Thoracic aorta (tissue), 2 donors: Measurements from ENCODE around the gene DUSP22. TPM values are rescaled to one million over a fixed set of nuclear protein-coding genes. Genes with fewer than 3 reads are reported as not detected.

Source experiments
- ATAC-seq: fragments of 150-250 bp; one replicate; pipeline ENCODE4 v1.8.0; 2017; ENCODE audit warnings: low read depth; ENCODE audit not compliant: insufficient number of reproducible peaks, low FRiP score
- DNase-seq: peaks from one replicate; pipeline ENCODE4 v3.0.0-alpha.2; 2020; ENCODE audit warnings: low spot score
- H3K27ac ChIP-seq, 2 donors: fragments of 200-600 bp; sonication (generic); 1 replicate in 1 of 2; 2 replicates in 1 of 2; pipeline ENCODE4 v1.5.1; 2016; ENCODE audit warnings: mild to moderate bottlenecking in 2 of 2, moderate library complexity in 2 of 2
- H3K27me3 ChIP-seq: fragments of 200-600 bp; sonication (generic); replicated peaks from 2 replicates; pipeline ENCODE4 v1.6.0; 2016; ENCODE audit warnings: mild to moderate bottlenecking; ENCODE audit not compliant: insufficient read depth
- H3K36me3 ChIP-seq: fragments of 200-600 bp; sonication (generic); one replicate; pipeline ENCODE4 v1.5.1; 2016
- H3K4me1 ChIP-seq, 2 donors: fragments of 200-600 bp; sonication (generic); 1 replicate in 1 of 2; 2 replicates in 1 of 2; pipeline versions ENCODE4 v1.5.1 to v1.6.0; 2016; ENCODE audit warnings: low read depth in 2 of 2, mild to moderate bottlenecking in 1 of 2; ENCODE audit not compliant: control insufficient read depth in 1 of 2
- H3K4me3 ChIP-seq: fragments of 200-600 bp; sonication (generic); 2 replicates; pipeline ENCODE4 v1.5.1; 2016; ENCODE audit warnings: mild to moderate bottlenecking
- H3K9me3 ChIP-seq: fragments of 200-600 bp; sonication (generic); 2 replicates; pipeline ENCODE4 v1.5.1; 2016
- total RNA-seq, 2 donors: library from RNA; depleted of rRNA; stranded (reverse); fragments of >200 nt; gene quantifications; one replicate each; pipeline versions ENCODE4 v1.1.0 to v1.2.3, GENCODE V29; 2016
- TF ChIP-seq, protein P1 (sequence below): fragments of 200-600 bp; sonication (generic); IDR thresholded peaks from one replicate; pipeline ENCODE4 v1.5.1; 2019; ENCODE audit warnings: antibody characterized with exemption

The DUSP22 gene
- total RNA-seq, 2 donors from 2014 or later, result 49.0 to 74.6 TPM

DNA sequence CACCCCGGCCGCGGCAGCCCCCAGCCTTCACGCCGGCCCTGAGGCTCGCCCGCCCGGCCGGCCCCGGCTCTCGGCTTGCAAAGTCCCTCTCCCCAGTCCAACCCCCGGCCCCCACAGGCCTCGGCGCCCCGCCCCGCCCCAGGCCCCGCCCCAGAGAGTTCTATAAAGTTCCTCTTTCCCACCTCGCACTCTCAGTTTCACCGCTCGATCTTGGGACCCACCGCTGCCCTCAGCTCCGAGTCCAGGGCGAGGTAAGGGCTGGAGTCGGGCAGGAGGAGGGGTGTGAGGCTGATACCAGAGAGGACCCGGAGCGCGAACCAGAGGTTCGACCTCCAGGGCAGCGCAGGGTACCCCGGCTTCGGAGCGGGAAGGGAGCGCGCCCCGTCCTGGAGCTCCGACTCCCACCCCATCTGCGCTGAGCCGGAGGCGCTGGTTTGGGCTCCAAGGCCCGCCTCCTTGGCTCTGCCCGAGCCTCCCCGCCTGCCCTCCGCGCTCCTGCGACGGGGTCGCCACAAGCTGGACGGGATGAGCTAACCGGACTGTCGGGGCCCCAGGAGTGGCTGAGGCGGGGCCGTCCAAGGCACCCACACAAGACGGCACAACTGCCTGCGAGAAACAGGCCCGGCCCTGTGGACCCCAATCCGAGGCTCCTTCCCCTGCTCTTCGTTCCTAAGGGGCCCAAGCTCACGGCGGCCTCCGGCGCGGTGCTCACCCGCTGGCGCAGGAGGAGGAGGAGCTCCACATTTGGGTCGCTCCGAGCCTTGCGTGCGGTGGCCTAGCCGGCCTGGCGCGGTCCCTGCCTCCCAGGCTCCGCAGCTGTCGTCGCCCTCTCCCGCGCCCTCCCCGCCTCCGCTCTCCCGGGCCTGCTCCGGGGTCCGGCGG lies 99.5 kb downstream of the DUSP22 start, which contains the start of gene IRF4:
Gene IRF4 (plus strand): TSS at position 194 of the 882 bp plus-strand sequence. CDS start 1,401 bp downstream, outside the sequence.
- no peak within 1 kb of the TSS for H3K27ac ChIP-seq

DNA sequence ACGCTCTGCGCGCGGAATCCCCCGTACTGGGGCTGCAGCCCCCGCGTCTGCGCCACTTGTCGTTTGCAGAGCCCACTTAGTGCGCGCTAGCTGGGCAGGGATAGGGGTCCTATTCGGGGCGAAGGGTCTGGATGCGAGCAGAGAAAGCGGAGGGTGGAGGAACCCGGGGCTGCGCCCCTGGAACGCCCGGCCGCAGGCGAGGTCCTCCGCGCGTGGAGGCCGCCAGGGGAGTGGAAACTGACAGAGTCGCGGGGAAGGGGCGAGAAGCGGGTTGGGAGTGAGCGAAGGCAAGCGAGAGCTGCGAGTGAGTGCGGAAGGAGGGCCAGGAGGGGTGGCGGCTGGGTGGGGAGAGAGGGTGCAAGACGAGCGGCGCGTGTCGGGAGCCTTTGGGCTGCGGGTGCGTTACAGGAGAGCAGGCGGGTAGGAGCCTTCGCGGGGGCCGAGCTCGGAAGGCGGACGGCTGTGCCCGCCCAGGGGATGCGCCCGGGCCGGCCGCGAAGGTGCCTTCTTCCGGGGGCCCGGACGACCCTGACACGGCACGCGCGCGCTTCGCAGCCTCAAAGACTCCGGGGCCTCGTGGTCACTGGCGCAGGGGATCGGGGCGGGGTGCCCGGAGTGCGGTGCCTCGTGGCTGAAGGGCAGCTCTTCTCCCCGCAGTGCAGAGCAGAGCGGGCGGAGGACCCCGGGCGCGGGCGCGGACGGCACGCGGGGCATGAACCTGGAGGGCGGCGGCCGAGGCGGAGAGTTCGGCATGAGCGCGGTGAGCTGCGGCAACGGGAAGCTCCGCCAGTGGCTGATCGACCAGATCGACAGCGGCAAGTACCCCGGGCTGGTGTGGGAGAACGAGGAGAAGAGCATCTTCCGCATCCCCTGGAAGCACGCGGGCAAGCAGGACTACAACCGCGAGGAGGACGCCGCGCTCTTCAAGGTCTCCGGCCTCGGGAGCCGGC lies 100.4 kb downstream of the DUSP22 start:
- no peak for DNase-seq
- TF ChIP-seq, protein P1, sequence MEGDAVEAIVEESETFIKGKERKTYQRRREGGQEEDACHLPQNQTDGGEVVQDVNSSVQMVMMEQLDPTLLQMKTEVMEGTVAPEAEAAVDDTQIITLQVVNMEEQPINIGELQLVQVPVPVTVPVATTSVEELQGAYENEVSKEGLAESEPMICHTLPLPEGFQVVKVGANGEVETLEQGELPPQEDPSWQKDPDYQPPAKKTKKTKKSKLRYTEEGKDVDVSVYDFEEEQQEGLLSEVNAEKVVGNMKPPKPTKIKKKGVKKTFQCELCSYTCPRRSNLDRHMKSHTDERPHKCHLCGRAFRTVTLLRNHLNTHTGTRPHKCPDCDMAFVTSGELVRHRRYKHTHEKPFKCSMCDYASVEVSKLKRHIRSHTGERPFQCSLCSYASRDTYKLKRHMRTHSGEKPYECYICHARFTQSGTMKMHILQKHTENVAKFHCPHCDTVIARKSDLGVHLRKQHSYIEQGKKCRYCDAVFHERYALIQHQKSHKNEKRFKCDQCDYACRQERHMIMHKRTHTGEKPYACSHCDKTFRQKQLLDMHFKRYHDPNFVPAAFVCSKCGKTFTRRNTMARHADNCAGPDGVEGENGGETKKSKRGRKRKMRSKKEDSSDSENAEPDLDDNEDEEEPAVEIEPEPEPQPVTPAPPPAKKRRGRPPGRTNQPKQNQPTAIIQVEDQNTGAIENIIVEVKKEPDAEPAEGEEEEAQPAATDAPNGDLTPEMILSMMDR, result no peak

More for the DNA sequence above, 99.5 kb downstream of the DUSP22 start, which contains the start of gene IRF4:
- ATAC-seq, result no peak
- Histone ChIP-seq H3K9me3 (no peaks in the 10 kb centered on the region), H3K27me3 (no peaks in the 10 kb centered on the region), H3K36me3 (no peaks in the 10 kb centered on the region), H3K4me3 (peak within 1 kb of the TSS; percentile 71), H3K4me1 (peaks cover 8 to 23% of the 10 kb centered on the region in 2 donors)
- TF ChIP-seq, protein P1, result no peak
- no peak for DNase-seq

DNA sequence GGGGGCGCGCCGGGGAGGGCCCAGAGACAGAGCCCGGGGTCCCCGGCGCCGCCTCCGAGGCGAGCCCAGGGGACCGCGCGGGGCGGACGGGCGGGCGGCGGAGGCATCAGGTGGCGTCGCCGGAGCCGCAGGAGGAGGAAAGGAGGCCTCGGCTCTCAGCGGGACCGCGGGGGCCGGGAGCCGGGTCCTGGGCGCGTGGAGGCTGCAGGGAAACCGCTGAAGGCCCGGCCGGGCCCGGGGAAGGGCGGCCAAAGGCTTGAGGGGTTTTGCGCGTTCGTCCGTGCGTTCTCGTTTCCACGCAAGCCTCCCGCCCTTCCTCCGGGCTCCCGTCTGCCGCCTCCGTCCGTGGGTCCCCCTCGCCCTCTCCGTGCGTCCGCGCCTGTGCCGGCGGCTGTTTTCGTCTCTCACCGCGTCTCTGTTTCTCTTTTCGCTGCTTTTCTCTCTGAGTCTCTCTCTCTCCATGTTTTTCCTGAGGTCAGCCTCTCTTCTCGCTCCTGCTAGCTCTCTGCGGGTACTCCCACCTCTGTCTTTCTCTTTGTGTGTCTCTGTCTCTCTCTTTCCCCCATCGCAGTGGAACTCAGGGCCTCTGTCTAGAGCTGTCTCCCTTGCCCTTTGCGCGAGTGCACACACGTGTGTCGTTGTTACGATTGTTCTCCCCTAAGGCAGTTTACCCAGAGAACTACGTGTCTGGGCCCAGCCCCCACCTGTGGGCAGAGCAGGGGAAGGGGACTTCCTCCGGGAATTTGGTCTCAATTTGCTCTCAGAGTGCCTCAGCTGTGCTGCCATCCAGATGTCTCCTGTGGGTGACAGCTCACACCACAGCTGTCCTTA lies 101.3 kb downstream of the DUSP22 start:
- Histone ChIP-seq H3K36me3 (no peaks in the 10 kb centered on the region), H3K27me3 (no peaks in the 10 kb centered on the region), H3K4me3 (peak overlapping the region; percentile 71), H3K27ac (no peak overlapping the region), H3K9me3 (no peaks in the 10 kb centered on the region), H3K4me1 (peaks cover 8 to 23% of the 10 kb centered on the region in 2 donors)
- no peak for DNase-seq
- TF ChIP-seq, protein P1, result no peak
- no peak for ATAC-seq

More for the DNA sequence above, 100.4 kb downstream of the DUSP22 start:
- Histone ChIP-seq H3K27ac (no peak overlapping the region), H3K9me3 (no peaks in the 10 kb centered on the region), H3K27me3 (no peaks in the 10 kb centered on the region), H3K4me1 (peaks cover 8 to 23% of the 10 kb centered on the region in 2 donors), H3K4me3 (peak overlapping the region; percentile 71), H3K36me3 (no peaks in the 10 kb centered on the region)
- ATAC-seq, result no peak

DNA sequence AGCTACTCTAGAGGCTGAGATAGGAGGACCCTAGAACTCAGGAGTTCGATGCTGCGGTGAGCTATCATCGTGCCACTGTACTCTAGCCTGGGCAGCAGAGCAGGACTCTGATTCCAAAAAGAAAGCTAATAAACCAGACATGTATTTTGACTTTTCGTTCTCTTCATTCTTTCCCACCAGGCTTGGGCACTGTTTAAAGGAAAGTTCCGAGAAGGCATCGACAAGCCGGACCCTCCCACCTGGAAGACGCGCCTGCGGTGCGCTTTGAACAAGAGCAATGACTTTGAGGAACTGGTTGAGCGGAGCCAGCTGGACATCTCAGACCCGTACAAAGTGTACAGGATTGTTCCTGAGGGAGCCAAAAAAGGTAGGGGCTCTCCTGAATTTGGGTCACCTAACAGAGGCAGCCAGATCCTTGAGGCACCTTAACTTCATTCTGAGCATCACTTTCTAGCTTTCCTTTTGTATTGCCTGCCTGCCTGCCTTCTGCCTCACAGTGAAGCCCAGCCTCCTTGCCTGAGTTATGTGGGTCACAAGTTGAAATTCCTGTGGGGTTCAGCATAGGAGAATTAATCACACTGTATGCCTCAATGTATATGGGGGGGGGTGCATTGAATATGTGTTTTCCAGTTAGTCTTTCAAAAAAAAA lies 102.5 kb downstream of the DUSP22 start:
- Histone ChIP-seq H3K36me3 (no peaks in the 10 kb centered on the region), H3K9me3 (no peaks in the 10 kb centered on the region), H3K27me3 (no peaks in the 10 kb centered on the region), H3K4me1 (peaks cover 8 to 23% of the 10 kb centered on the region in 2 donors), H3K4me3 (no peak overlapping the region), H3K27ac (no peak overlapping the region)
- TF ChIP-seq, protein P1, result no peak
- ATAC-seq (no peak), DNase-seq (no peak)
